ENCODE measurements around the gene NKIRAS2. TPM values are rescaled to one million over a fixed set of nuclear protein-coding genes. Genes with fewer than 3 reads are reported as not detected.

Gene NKIRAS2
- total RNA-seq, 3 donors from 2014 or later, result 29.5 to 34.9 (median 31.1) TPM

DNA sequence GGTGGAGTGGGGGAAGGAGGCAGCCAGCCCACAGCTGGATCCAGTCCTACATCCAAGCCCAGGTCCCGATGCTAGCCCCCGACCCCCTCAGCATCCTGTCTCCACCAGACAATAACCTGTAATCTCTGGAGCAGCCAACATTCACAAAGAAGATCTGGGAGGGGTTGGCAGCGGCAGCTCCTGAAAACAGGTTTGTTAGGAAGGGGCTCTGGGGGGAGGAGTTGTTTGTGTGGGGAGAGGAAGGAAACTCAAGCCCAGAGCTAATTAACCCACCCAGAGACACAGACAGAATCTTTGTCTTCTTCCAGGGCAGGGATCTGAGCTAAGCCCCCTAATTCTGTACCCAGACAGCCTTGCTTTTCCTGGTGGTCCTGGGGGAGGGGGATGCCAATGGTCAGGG, 35.1 kb downstream of the NKIRAS2 start:
- TF ChIP-seq, protein P1, sequence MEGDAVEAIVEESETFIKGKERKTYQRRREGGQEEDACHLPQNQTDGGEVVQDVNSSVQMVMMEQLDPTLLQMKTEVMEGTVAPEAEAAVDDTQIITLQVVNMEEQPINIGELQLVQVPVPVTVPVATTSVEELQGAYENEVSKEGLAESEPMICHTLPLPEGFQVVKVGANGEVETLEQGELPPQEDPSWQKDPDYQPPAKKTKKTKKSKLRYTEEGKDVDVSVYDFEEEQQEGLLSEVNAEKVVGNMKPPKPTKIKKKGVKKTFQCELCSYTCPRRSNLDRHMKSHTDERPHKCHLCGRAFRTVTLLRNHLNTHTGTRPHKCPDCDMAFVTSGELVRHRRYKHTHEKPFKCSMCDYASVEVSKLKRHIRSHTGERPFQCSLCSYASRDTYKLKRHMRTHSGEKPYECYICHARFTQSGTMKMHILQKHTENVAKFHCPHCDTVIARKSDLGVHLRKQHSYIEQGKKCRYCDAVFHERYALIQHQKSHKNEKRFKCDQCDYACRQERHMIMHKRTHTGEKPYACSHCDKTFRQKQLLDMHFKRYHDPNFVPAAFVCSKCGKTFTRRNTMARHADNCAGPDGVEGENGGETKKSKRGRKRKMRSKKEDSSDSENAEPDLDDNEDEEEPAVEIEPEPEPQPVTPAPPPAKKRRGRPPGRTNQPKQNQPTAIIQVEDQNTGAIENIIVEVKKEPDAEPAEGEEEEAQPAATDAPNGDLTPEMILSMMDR (IDR thresholded peaks at IDR 0.05), result no peak
- H3K36me3 ChIP-seq (ENCODE audit: low read depth), result no peaks in the 10 kb centered on the region
- no peak for ATAC-seq
- H3K4me3 ChIP-seq, result no peak overlapping the region
- no peaks in the 10 kb centered on the region for H3K9me3 ChIP-seq
- H3K4me1 ChIP-seq (ENCODE audit: low read depth), result peaks cover 7% of the 10 kb centered on the region
- DNase-seq, result no peak
- intact Hi-C loops (cut with DNase I, micrococcal nuclease), result no loop called here

DNA sequence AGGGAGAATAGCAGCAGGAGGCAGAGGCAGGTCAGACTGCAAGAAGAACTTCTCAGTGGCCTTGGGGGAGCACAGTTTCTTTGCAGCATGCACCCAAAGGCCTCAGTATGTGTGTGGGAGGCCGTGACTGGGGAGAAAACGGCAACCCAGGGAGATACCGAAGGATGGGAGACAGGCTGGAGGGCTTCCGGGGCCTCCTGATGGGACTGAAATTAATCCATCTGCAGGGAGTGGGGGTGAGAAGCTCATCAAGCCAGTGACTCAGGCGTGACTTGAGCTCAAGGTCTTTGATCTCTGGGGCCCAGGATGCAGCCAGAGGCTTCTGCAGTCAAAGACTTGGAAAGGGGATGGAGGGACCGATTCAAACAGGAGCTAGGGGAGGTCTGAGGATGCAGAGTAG, 35.6 kb downstream of the NKIRAS2 start:
- ATAC-seq (no peak), DNase-seq (no peak)
- Histone ChIP-seq H3K4me3 (no peak overlapping the region), H3K36me3 (ENCODE audit: low read depth) (no peaks in the 10 kb centered on the region), H3K9me3 (no peaks in the 10 kb centered on the region), H3K4me1 (ENCODE audit: low read depth) (peaks cover 5% of the 10 kb centered on the region)
- TF ChIP-seq, protein P1 (IDR thresholded peaks at IDR 0.05), result no peak
- intact Hi-C loops (cut with DNase I, micrococcal nuclease), result no loop called here

DNA sequence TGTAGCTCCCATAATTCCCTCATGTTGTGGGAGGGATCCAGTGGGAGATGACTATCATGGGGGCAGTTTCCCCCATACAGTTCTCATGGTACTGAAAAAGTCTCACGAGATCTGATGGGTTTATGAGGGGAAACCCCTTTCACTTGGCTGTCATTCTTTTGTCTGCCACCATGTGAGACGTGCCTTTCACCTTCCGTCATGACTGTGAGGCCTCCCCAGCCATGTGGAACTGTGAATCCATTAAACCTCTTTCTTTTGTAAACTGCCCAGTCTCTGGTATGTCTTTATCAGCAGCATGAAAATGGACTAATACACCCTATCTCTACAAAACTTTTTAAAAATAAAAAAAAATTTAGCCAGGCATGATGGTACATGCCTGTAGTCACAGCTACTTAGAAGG, 36.7 kb downstream of the NKIRAS2 start:
- no peak overlapping the region for H3K4me3 ChIP-seq
- no peaks in the 10 kb centered on the region for H3K4me1 ChIP-seq (ENCODE audit: low read depth)
- TF ChIP-seq, protein P1 (IDR thresholded peaks at IDR 0.05), result no peak
- ATAC-seq, result no peak
- H3K9me3 ChIP-seq, result no peaks in the 10 kb centered on the region
- intact Hi-C loops (cut with DNase I, micrococcal nuclease), result no loop called here
- DNase-seq, result no peak
- H3K36me3 ChIP-seq (ENCODE audit: low read depth), result no peaks in the 10 kb centered on the region

DNA sequence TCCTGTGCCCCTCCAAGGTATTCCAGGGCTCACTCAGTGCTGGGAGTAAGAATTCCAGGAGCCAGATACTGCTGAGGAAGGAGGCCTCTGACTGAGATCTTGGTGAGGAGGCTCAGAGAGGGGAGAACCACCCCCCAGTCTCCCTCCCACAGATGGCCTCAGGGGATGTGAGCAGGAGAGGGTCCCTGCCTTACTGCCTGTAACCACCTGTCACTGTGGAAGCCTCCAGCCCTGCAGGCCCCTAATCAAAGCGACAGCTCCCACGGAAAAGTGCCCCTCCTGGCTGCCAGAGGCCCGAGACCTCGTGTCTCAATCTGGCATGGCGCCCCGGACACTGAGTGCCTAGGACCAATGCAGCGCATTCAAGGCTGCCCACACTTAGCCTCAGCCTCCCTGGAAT, 38.2 kb downstream of the NKIRAS2 start:
- no peaks in the 10 kb centered on the region for H3K9me3 ChIP-seq
- no peaks in the 10 kb centered on the region for H3K36me3 ChIP-seq (ENCODE audit: low read depth)
- intact Hi-C loops (cut with DNase I, micrococcal nuclease), result no loop called here
- DNase-seq (no peak), ATAC-seq (no peak)
- TF ChIP-seq, protein P1 (IDR thresholded peaks at IDR 0.05), result no peak
- no peak overlapping the region for H3K4me3 ChIP-seq
- H3K4me1 ChIP-seq (ENCODE audit: low read depth), result no peaks in the 10 kb centered on the region

DNA sequence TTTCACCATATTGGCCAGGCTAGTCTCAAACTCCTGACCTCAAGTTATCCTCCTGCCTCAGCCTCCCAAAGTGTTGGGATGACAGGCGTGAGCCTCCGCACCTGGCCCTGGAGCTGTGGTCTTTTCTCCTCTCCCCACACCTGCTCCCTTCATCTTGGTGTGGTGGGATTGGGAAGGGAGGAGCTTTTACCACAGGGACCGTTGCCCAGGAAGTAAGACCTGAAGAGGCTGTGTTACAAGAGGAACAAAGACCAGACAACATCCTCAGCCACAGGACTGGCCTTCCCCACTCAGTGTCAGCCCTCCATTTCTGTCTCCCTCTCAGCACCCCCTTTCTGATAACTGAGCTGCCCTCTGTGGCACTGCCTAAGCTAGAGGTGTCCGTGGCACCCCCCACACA, 39.9 kb downstream of the NKIRAS2 start:
- no peaks in the 10 kb centered on the region for H3K4me1 ChIP-seq (ENCODE audit: low read depth)
- ATAC-seq (no peak), DNase-seq (no peak)
- H3K9me3 ChIP-seq, result no peaks in the 10 kb centered on the region
- no peak overlapping the region for H3K4me3 ChIP-seq
- TF ChIP-seq, protein P1 (IDR thresholded peaks at IDR 0.05), result no peak
- no peaks in the 10 kb centered on the region for H3K36me3 ChIP-seq (ENCODE audit: low read depth)
- intact Hi-C loops (cut with DNase I, micrococcal nuclease), result no loop called here

DNA sequence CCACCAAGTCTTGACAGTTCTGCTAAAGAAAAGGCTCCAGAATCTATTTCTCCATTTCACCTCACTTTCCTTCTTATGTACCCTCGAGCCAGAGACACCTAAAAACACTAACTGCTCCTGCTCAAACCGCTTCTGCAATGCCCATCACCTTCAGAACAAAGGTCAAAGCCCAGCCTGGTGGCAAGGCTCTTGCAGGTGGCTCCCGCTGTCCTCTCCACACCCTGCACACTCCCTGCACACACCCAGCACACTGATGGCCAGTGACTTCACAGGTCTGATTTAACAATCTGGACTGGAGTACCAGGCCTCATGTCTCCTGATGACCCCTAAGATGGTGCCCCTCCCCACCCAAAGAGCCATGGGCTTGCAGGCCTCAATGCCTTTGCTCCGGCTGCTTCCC, 40.3 kb downstream of the NKIRAS2 start:
- Histone ChIP-seq H3K4me3 (no peak overlapping the region), H3K4me1 (ENCODE audit: low read depth) (no peaks in the 10 kb centered on the region), H3K36me3 (ENCODE audit: low read depth) (no peaks in the 10 kb centered on the region), H3K9me3 (no peaks in the 10 kb centered on the region)
- intact Hi-C loops (cut with DNase I, micrococcal nuclease), result no loop called here
- DNase-seq (peak in 2 of 3 donors; percentile 50 to 51), ATAC-seq (peak; percentile 88)
- TF ChIP-seq, protein P1 (IDR thresholded peaks at IDR 0.05), result no peak
